BJ (cell line): ENCODE measurements around the gene ADD1. TPM values are rescaled to one million over a fixed set of nuclear protein-coding genes. Genes with fewer than 3 reads are reported as not detected.

Source experiments
- CTCF ChIA-PET: fragments of 350-600 bp; formaldehyde crosslinking; extraction: SDS; loops from one replicate; lab custom pipeline; 2021; ENCODE audit warnings: antibody characterized with exemption, inconsistent platforms; lab: Yijun Ruan, JAX
- POLR2A ChIA-PET: fragments of 300-600 bp; sonication (Branson Sonifier 250); formaldehyde crosslinking; extraction: SDS; loops from one replicate; lab custom pipeline; 2021; ENCODE audit warnings: antibody characterized with exemption; lab: Charles Lee
- DNase-seq: peaks from one replicate; pipeline ENCODE4 v3.0.0-alpha.2; 2011; ENCODE audit warnings: low read depth
- H3K27me3 ChIP-seq: 2 replicates; pipeline ENCODE4 v1.6.0; 2011; ENCODE audit warnings: low read length; ENCODE audit not compliant: control insufficient read depth, insufficient read depth
- H3K36me3 ChIP-seq: 2 replicates; pipeline ENCODE4 v1.5.1; 2011; ENCODE audit warnings: low read length; ENCODE audit not compliant: control insufficient read depth, insufficient read depth
- H3K4me3 ChIP-seq: 2 replicates; pipeline ENCODE4 v1.5.1; 2011; ENCODE audit warnings: low read depth, mild to moderate bottlenecking, control low read depth, low read length
- CTCF ChIP-seq: IDR thresholded peaks from 2 replicates; pipeline ENCODE4 v1.5.1; 2011; ENCODE audit warnings: low read depth, mild to moderate bottlenecking, control low read depth, inconsistent platforms, low read length, moderate library complexity; ENCODE audit not compliant: insufficient read depth
- polyA plus RNA-seq: library from polyadenylated mRNA; depleted of rRNA; stranded (reverse); fragments of >200 nt; gene quantifications from 2 replicates; pipeline ENCODE4 v1.2.3, GENCODE V29; 2011

Gene ADD1
- polyA plus RNA-seq, 1 experiment = 140 TPM

- Histone ChIP-seq H3K4me3 (no peak overlapping the region), H3K36me3 (peaks cover 43% of the 10 kb centered on the region), H3K27me3 (no peaks in the 10 kb centered on the region)
- DNase-seq = no peak
- POLR2A ChIA-PET = no interaction called here
- CTCF ChIA-PET = no interaction called here
- no peak for TF ChIP-seq CTCF
Observed at GRCh38 chr4:2822461-2823300, 21.0 kb upstream of the ADD1 start.

DNA sequence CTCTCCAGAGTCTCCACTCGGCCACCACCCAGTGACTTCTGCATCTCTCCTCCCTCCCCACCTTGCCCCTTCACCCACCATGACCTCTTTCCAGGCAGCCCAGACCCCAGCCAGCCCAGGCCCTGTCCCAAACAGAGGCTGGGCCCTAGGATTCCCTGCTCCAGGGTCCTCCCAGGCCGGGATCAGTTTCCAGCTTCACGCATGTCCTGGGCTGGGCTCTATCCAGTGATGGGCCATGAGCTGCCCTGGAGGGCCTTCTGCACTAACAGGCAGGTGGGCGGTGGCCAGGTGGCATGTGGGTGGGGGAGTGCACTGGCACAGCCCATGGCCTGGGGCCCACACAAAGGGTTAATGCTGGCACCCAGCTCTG lies 20.4 kb upstream of the ADD1 start:
- DNase-seq = no peak
- Histone ChIP-seq H3K27me3 (no peaks in the 10 kb centered on the region), H3K36me3 (peaks cover 47% of the 10 kb centered on the region), H3K4me3 (no peak overlapping the region)
- TF ChIP-seq CTCF = no peak
- CTCF ChIA-PET = interaction anchor here (1.1 kb wide), 1 partner anchor 12 kb away, joined by 3 read pairs; no protein-coding TSS in a partner anchor
- POLR2A ChIA-PET = no interaction called here

DNA sequence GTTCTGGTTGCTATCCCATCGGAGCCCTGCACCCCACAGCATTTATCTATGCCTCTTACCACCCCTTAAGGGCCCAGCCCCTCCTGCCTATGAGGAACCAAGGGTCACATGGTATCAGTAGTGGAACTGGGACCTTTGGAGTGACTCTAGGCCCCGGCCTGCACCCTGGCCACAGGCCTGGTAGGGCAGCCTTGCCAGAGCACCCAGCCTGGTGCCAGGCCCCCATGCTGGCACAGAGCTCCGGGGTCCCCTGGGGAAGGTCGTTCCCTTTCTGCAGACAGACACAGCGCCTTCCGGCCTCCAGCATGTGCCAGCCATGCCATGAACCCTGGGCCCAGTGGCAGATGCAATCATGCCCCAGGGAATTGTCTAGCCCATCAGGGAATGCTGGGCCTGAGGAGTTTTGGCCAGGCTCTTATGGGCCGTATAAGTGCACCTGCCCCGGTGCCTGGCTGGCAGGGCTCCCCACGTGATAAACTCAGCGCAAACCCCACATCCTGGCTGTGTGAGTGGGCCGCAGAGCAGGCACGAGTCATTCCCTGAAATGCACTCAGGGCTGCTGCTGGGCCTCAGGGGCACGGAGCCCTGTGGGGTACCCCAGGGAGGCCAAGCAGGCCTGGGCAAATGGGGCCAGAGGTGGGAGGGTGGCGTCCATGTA lies 19.8 kb upstream of the ADD1 start:
- TF ChIP-seq CTCF = no peak
- peaks cover 50% of the 10 kb centered on the region for H3K36me3 ChIP-seq
- no peak overlapping the region for H3K4me3 ChIP-seq
- H3K27me3 ChIP-seq = no peaks in the 10 kb centered on the region
- POLR2A ChIA-PET = no interaction called here
- no peak for DNase-seq
- CTCF ChIA-PET = interaction anchor here (1.1 to 1.4 kb wide), 2 partner anchors 11 kb away, joined by 3 to 5 read pairs; no protein-coding TSS in a partner anchor

- POLR2A ChIA-PET = no interaction called here
- no peaks in the 10 kb centered on the region for H3K27me3 ChIP-seq
- DNase-seq = no peak
- CTCF ChIA-PET = interaction anchor here (1.1 to 1.4 kb wide), 2 partner anchors 11 kb away, joined by 3 to 5 read pairs; no protein-coding TSS in a partner anchor
- H3K36me3 ChIP-seq = peaks cover 54% of the 10 kb centered on the region
- no peak for TF ChIP-seq CTCF
- H3K4me3 ChIP-seq = no peak overlapping the region
Observed at GRCh38 chr4:2824329-2824835, 19.3 kb upstream of the ADD1 start.

DNA sequence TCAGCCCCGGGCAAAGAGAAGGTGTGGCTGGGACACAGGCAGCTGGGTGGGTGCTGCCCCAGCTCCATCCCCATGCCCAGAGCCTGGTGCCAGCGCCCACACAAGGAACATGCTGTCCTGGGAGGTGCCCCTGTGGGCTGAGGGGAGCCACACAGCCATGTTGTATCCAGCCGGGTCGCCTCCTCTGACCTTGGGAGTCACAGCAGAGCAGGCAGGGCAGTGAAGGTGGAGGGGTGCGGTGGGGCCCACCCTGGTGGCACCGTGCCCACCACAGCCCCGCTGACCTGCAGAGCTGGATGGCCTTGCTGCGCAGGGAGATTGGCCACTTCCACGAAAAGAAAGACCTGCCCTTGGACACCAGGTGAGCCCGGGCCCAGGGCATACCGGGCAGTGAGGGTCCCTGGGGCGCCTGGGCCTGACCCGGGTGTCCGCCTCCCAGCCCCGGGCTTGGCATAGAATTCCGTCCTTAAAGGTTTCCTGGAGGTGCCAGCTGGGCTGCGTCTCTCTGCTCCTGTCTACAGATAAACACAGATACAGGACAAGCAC lies 18.7 kb upstream of the ADD1 start:
- no peak for DNase-seq
- CTCF ChIA-PET = interaction anchor here (1.4 kb wide), 1 partner anchor 12 kb away, joined by 5 read pairs; no protein-coding TSS in a partner anchor
- Histone ChIP-seq H3K36me3 (peaks cover 58% of the 10 kb centered on the region), H3K4me3 (no peak overlapping the region), H3K27me3 (no peaks in the 10 kb centered on the region)
- TF ChIP-seq CTCF = no peak
- POLR2A ChIA-PET = no interaction called here
